ENCODE measurements around the gene CTNNA3.
A peak's percentile ranks its signal among the peaks of the same experiment; 100 is the strongest.

The CTNNA3 gene

GRCh38 chr10:66844176-66844942 lies 851.6 kb downstream of the CTNNA3 start:
- DNase-seq = no peak

- no peak for DNase-seq
Measured at GRCh38 chr10:66843396-66843795, 852.6 kb downstream of the CTNNA3 start.

- DNase-seq = no peak
Measured at GRCh38 chr10:66842867-66843266, 853.1 kb downstream of the CTNNA3 start.

- no peak for DNase-seq
Measured at GRCh38 chr10:66842371-66842770, 853.6 kb downstream of the CTNNA3 start.

- no peak for DNase-seq
Measured at GRCh38 chr10:66838656-66839055, 857.3 kb downstream of the CTNNA3 start.

GRCh38 chr10:66837990-66838389 lies 858.0 kb downstream of the CTNNA3 start:
- DNase-seq = no peak

- peak; percentile 1 for DNase-seq
Measured at GRCh38 chr10:66837335-66837734, 858.7 kb downstream of the CTNNA3 start.

- no peak for DNase-seq
Measured at GRCh38 chr10:66836771-66837170, 859.2 kb downstream of the CTNNA3 start.

- no peak for DNase-seq
Measured at GRCh38 chr10:66836057-66836456, 859.9 kb downstream of the CTNNA3 start.

- DNase-seq = peak; percentile 69
Measured at GRCh38 chr10:66835400-66835799, 860.6 kb downstream of the CTNNA3 start.

GRCh38 chr10:66834802-66835201 lies 861.2 kb downstream of the CTNNA3 start:
- no peak for DNase-seq

- DNase-seq = no peak
Measured at GRCh38 chr10:66833861-66834260, 862.1 kb downstream of the CTNNA3 start.

GRCh38 chr10:66832781-66833422 lies 863.1 kb downstream of the CTNNA3 start:
- no peak for DNase-seq

GRCh38 chr10:66828957-66829356 lies 867.0 kb downstream of the CTNNA3 start:
- no peak for DNase-seq

- DNase-seq = no peak
Measured at GRCh38 chr10:66827353-66827752, 868.6 kb downstream of the CTNNA3 start.

GRCh38 chr10:66823301-66823700 lies 872.7 kb downstream of the CTNNA3 start:
- no peak for DNase-seq

- peak; percentile 51 for DNase-seq
Measured at GRCh38 chr10:66822801-66823200, 873.2 kb downstream of the CTNNA3 start.

- no peak for DNase-seq
Measured at GRCh38 chr10:66819691-66820090, 876.3 kb downstream of the CTNNA3 start.

- DNase-seq = no peak
Measured at GRCh38 chr10:66813122-66813521, 882.9 kb downstream of the CTNNA3 start.

- no peak for DNase-seq
Measured at GRCh38 chr10:66811211-66811610, 884.8 kb downstream of the CTNNA3 start.

- DNase-seq = no peak
Measured at GRCh38 chr10:66809402-66809801, 886.6 kb downstream of the CTNNA3 start.

GRCh38 chr10:66805612-66806011 lies 890.4 kb downstream of the CTNNA3 start:
- DNase-seq = no peak

- no peak for DNase-seq
Measured at GRCh38 chr10:66804962-66805361, 891.0 kb downstream of the CTNNA3 start.

- no peak for DNase-seq
Measured at GRCh38 chr10:66803174-66803573, 892.8 kb downstream of the CTNNA3 start.

- no peak for DNase-seq
Measured at GRCh38 chr10:66799474-66799873, 896.5 kb downstream of the CTNNA3 start.
